PFSK-1 (cell line): Measurements from ENCODE around the gene SLC9C1.

Experiments
- FOXP2 ChIP-seq: optimal IDR thresholded peaks from 2 replicates; pipeline ENCODE3; 2011; ENCODE audit warnings: borderline replicate concordance, control low read depth, inconsistent platforms; ENCODE audit not compliant: insufficient read depth; ENCODE audit errors: extremely low read length, extremely low read depth
- POLR2AphosphoS5 ChIP-seq: IDR thresholded peaks from 2 replicates; pipeline ENCODE4 v1.6.1; 2012; ENCODE audit warnings: low read depth, mild to moderate bottlenecking, control low read depth, low read length, moderate library complexity
- REST ChIP-seq, 2 experiments: IDR thresholded peaks; 2 replicates each; pipeline versions ENCODE4 v1.6.1 to v1.8.0; 2011 to 2012; ENCODE audit warnings: low read depth in 2 of 2, low read length in 2 of 2, control low read depth in 1 of 2, inconsistent platforms in 1 of 2, mild to moderate bottlenecking in 1 of 2, moderate library complexity in 1 of 2; ENCODE audit not compliant: insufficient read depth in 1 of 2
- SIN3A ChIP-seq: IDR thresholded peaks from 2 replicates; pipeline ENCODE4 v1.6.1; 2012; ENCODE audit warnings: mild to moderate bottlenecking, low read length, moderate library complexity, borderline replicate concordance; ENCODE audit not compliant: insufficient read depth
- TAF1 ChIP-seq: IDR thresholded peaks from 2 replicates; pipeline ENCODE4 v1.6.1; 2012; ENCODE audit warnings: low read length, control low read depth, borderline replicate concordance; ENCODE audit not compliant: insufficient read depth

Gene SLC9C1

GRCh38 chr3:112130638-112130993 lies 163.4 kb downstream of the SLC9C1 start:
- TF ChIP-seq POLR2AphosphoS5 (no peak), REST (IDR thresholded peaks at IDR 0.05; ENCODE audit: insufficient read depth in 1 of 2, low read depth in 2 of 2, low read length in 2 of 2) (no peak), SIN3A (no peak), FOXP2 (no peak), TAF1 (no peak)

GRCh38 chr3:112129925-112130637 lies 163.9 kb downstream of the SLC9C1 start:
- no peak for TF ChIP-seq TAF1
- no peak for TF ChIP-seq REST (IDR thresholded peaks at IDR 0.05; ENCODE audit: insufficient read depth in 1 of 2, low read depth in 2 of 2, low read length in 2 of 2)
- TF ChIP-seq FOXP2 = no peak
- no peak for TF ChIP-seq SIN3A
- TF ChIP-seq POLR2AphosphoS5 = no peak

DNA sequence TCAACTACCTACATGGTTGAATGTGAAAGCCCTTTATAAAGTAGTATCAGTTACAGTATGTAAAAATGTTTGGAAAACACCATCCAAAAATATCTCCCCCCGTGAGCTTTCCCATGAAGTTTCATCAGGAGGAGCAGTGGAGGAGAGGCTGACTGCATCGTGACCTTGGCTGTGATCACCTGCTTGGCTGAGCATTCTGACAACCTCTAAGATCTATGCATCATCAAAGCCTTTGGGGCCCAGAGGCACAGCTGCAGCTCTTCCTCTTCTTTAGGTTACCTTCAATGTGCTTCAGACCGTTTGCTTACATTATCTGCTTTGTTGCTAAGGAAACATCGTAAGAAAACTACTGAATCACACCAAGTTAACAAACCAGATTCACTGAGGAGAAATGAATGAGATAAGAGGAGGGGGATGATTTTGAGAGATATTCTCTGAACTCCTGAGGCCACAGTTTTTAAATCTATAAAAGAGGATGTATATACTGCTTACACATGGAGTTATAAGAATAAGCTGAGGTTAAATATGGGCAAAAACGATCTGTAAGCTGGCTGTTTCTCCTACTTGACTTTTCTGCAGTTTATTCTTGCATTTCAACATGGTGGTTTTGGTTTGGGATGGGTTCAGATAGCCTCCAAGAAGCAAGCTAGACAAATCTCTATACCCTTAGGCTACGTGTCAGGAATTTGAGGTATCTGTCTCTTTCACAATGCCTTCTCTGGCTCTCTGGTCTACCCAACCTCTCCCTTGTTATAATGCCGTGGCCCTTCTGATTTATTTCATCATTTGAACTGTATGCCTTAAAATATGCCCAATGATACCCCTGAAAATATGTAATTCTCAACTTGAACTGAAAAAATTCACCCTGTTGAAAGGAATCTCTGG lies 164.9 kb downstream of the SLC9C1 start:
- TF ChIP-seq SIN3A (no peak), REST (IDR thresholded peaks at IDR 0.05; ENCODE audit: insufficient read depth in 1 of 2, low read depth in 2 of 2, low read length in 2 of 2) (no peak), FOXP2 (no peak), POLR2AphosphoS5 (no peak), TAF1 (no peak)

DNA sequence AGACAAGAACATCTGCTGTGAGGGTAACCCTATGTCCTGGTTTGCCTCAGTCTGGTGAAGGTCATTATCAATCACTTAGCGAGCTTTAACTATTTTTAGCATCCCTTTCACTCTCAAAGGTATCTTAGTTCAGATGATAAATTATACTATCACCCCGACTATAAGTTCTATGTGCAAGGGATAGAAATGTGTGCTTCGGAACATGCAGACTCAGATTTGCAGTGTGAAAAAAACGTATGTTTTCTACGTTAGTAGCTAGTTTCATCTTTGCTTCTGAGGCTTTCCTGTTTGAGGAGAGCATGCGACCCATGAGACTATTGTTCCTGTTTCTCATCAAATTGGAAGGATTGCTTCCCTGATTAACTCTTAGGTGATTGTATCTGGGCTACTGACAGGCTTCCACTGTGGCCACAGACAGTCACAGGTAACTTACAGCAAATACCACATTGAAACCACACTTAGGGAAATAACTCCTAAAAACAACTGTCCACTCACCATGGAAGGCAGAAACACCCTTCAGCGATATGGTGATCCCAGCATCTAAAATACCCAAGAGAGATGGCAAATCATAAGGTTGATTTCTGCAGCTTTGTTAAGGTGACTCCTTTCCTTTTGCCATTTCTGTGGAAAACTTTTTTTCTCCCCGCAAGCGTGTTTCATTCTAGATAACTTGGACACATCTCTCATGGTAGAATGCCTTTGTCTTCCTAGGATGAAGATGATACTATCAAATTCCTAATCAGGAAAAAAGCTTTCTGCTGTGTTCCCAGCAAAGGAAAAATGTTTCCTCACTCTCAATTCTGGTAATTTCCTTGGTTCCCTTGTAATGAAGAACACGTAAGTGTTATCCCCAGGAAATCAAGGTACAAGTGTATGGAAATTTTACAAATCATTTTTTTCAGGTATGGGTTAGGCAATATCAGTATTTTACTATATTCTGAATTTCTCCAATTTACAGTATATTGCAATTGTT lies 166.2 kb downstream of the SLC9C1 start:
- TF ChIP-seq REST (IDR thresholded peaks at IDR 0.05; ENCODE audit: insufficient read depth in 1 of 2, low read depth in 2 of 2, low read length in 2 of 2) (no peak), FOXP2 (no peak)
